Parathyroid adenoma (tissue), 2 donors: Measurements from ENCODE around the gene POM121C.
"Not testable (repeated sequence)": the region's sequence is repeated elsewhere in the genome, so short reads cannot be mapped to it uniquely, and the experiment has no call there.

ENCODE experiments used
- H2AFZ ChIP-seq: fragments of 300-600 bp; sonication (generic); one replicate; pipeline ENCODE4 v1.7.0; 2017; ENCODE audit warnings: antibody characterized with exemption, mild to moderate bottlenecking
- H3K27ac ChIP-seq: fragments of 300-600 bp; sonication (generic); one replicate; pipeline ENCODE4 v1.7.0; 2017
- H3K27me3 ChIP-seq: fragments of 300-600 bp; sonication (generic); one replicate; pipeline ENCODE4 v1.7.0; 2017; ENCODE audit warnings: low read length; ENCODE audit not compliant: control insufficient read depth, insufficient read depth
- H3K36me3 ChIP-seq: fragments of 300-600 bp; sonication (generic); one replicate; pipeline ENCODE4 v1.7.0; 2017; ENCODE audit warnings: low read length; ENCODE audit not compliant: control insufficient read depth, insufficient read depth
- H3K4me1 ChIP-seq: fragments of 300-600 bp; sonication (generic); one replicate; pipeline ENCODE4 v1.7.0; 2017; ENCODE audit warnings: control low read depth
- H3K4me2 ChIP-seq: fragments of 300-600 bp; sonication (generic); one replicate; pipeline ENCODE4 v1.7.0; 2017; ENCODE audit warnings: low read length
- H3K4me3 ChIP-seq: fragments of 300-600 bp; sonication (generic); one replicate; pipeline ENCODE4 v1.7.0; 2017; ENCODE audit warnings: low read depth, low read length
- H3K79me2 ChIP-seq: fragments of 300-600 bp; sonication (generic); one replicate; pipeline ENCODE4 v1.7.0; 2017; ENCODE audit warnings: control low read depth
- H3K9ac ChIP-seq: fragments of 300-600 bp; sonication (generic); one replicate; pipeline ENCODE4 v1.7.0; 2017; ENCODE audit warnings: mild to moderate bottlenecking
- H3K9me3 ChIP-seq: fragments of 300-600 bp; sonication (generic); one replicate; pipeline ENCODE4 v1.7.0; 2017; ENCODE audit warnings: low read length; ENCODE audit not compliant: control insufficient read depth
- TF ChIP-seq, protein P1 (sequence below): fragments of 300-600 bp; sonication (generic); IDR thresholded peaks from one replicate; pipeline ENCODE4 v1.7.0; 2017; ENCODE audit warnings: antibody characterized with exemption, mild to moderate bottlenecking
- donor health status: primary hyperparathyroidism.

Gene POM121C

GRCh38 chr7:75452494-75452955 is 33.6 kb downstream of the POM121C start:
- H3K4me3 ChIP-seq, H3K4me1 ChIP-seq, H2AFZ ChIP-seq, H3K27me3 ChIP-seq, H3K36me3 ChIP-seq, H3K4me2 ChIP-seq, H3K9ac ChIP-seq, H3K79me2 ChIP-seq, H3K9me3 ChIP-seq, H3K27ac ChIP-seq: not testable (repeated sequence)
- TF ChIP-seq, protein P1, sequence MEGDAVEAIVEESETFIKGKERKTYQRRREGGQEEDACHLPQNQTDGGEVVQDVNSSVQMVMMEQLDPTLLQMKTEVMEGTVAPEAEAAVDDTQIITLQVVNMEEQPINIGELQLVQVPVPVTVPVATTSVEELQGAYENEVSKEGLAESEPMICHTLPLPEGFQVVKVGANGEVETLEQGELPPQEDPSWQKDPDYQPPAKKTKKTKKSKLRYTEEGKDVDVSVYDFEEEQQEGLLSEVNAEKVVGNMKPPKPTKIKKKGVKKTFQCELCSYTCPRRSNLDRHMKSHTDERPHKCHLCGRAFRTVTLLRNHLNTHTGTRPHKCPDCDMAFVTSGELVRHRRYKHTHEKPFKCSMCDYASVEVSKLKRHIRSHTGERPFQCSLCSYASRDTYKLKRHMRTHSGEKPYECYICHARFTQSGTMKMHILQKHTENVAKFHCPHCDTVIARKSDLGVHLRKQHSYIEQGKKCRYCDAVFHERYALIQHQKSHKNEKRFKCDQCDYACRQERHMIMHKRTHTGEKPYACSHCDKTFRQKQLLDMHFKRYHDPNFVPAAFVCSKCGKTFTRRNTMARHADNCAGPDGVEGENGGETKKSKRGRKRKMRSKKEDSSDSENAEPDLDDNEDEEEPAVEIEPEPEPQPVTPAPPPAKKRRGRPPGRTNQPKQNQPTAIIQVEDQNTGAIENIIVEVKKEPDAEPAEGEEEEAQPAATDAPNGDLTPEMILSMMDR, result peak; percentile 41

GRCh38 chr7:75449946-75450345 is 36.2 kb downstream of the POM121C start:
- not testable (repeated sequence) for H3K79me2 ChIP-seq, H3K4me3 ChIP-seq, H3K27ac ChIP-seq, H3K36me3 ChIP-seq, H3K27me3 ChIP-seq, H3K9me3 ChIP-seq, H2AFZ ChIP-seq, H3K9ac ChIP-seq, H3K4me2 ChIP-seq, H3K4me1 ChIP-seq

DNA sequence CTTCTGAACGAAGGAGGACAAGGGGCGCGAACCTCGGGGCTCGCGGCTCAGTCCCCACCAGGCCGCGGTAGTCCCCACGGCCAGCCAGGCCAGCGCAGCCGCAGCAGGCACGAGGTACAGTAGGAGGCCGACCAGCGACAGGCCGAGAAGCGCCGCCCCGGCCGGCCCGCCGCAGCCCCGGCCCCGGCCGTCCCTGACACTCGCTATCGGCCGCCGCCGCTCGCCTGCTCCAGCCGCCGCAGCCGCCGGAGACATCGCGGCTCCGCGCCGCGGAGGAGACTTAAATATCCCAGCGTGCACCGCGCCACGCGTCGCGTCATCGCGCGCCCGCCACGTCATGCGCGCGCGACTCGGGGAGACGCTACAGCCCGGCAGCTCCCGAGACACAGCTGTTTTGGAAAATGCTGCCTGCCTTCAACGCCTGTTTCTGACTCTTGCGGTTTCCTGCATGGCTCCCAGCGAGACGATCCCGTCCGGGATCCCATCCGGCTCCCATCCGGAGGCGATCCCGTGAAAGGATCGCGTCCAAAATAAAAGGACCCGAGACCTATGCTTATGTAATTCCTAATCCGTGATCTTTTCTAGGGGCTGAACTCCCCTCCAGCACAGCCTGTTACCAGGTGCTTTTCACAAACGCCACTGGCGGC is 43.5 kb downstream of the POM121C start:
- peak overlapping the region; percentile 67 for H3K9ac ChIP-seq
- H3K4me2 ChIP-seq, result peak overlapping the region; percentile 44
- H3K27ac ChIP-seq, result peak overlapping the region; percentile 83
- not testable (repeated sequence) for H3K27me3 ChIP-seq, H3K36me3 ChIP-seq, H3K4me1 ChIP-seq, H3K9me3 ChIP-seq, H3K79me2 ChIP-seq
- H2AFZ ChIP-seq, result peak overlapping the region; percentile 83
- peak overlapping the region; percentile 49 for H3K4me3 ChIP-seq

GRCh38 chr7:75442101-75442464 is 44.0 kb downstream of the POM121C start:
- H3K27ac ChIP-seq, result not testable (repeated sequence)

GRCh38 chr7:75439000-75439399 is 47.1 kb downstream of the POM121C start:
- not testable (repeated sequence) for H3K4me2 ChIP-seq, H3K4me3 ChIP-seq, H3K27ac ChIP-seq, H3K4me1 ChIP-seq, H3K9ac ChIP-seq, H3K9me3 ChIP-seq, H3K79me2 ChIP-seq, H3K36me3 ChIP-seq, H3K27me3 ChIP-seq, H2AFZ ChIP-seq

More at GRCh38 chr7:75442101-75442464, 44.0 kb downstream of the POM121C start:
- H2AFZ ChIP-seq, H3K36me3 ChIP-seq, H3K9me3 ChIP-seq, H3K4me3 ChIP-seq, H3K27me3 ChIP-seq, H3K4me1 ChIP-seq, H3K79me2 ChIP-seq, H3K4me2 ChIP-seq, H3K9ac ChIP-seq: not testable (repeated sequence)

GRCh38 chr7:75423481-75423880 is 62.6 kb downstream of the POM121C start:
- H2AFZ ChIP-seq, H3K79me2 ChIP-seq, H3K4me3 ChIP-seq, H3K27me3 ChIP-seq, H3K27ac ChIP-seq, H3K4me1 ChIP-seq, H3K4me2 ChIP-seq, H3K9ac ChIP-seq, H3K9me3 ChIP-seq, H3K36me3 ChIP-seq: not testable (repeated sequence)

GRCh38 chr7:75421798-75422710 is 64.0 kb downstream of the POM121C start:
- H3K27ac ChIP-seq, H3K27me3 ChIP-seq, H3K4me1 ChIP-seq, H2AFZ ChIP-seq, H3K4me3 ChIP-seq, H3K36me3 ChIP-seq, H3K9ac ChIP-seq, H3K9me3 ChIP-seq, H3K4me2 ChIP-seq, H3K79me2 ChIP-seq: not testable (repeated sequence)

- H2AFZ ChIP-seq, H3K36me3 ChIP-seq, H3K4me3 ChIP-seq, H3K27me3 ChIP-seq, H3K4me2 ChIP-seq, H3K27ac ChIP-seq, H3K9me3 ChIP-seq, H3K79me2 ChIP-seq, H3K9ac ChIP-seq, H3K4me1 ChIP-seq: not testable (repeated sequence)
These were observed 65.9 kb downstream of the POM121C start for GRCh38 chr7:75420152-75420551.

GRCh38 chr7:75419693-75420092 is 66.4 kb downstream of the POM121C start:
- not testable (repeated sequence) for H3K9ac ChIP-seq, H2AFZ ChIP-seq, H3K4me3 ChIP-seq, H3K27me3 ChIP-seq, H3K36me3 ChIP-seq, H3K79me2 ChIP-seq, H3K9me3 ChIP-seq, H3K4me1 ChIP-seq, H3K27ac ChIP-seq, H3K4me2 ChIP-seq

DNA sequence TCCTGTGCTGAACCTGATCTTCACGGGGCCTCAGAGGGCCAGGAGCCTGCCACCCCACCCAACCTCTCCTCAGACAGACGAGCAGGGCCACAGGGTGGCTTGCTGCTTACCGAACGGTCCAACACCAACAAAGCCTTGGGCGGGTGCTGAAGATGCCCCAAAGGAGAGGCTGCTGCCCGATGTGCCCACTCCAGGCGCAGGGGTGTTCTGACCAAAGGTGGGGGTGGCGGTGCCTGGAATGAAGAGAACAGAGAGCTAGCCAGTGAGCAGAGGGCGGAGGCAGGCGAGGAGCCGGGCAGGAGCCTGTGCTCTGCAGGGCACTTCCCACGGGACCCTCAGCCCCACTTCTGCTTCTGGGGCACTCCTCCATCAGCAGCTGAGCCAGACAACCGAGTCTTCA is 66.9 kb downstream of the POM121C start:
- not testable (repeated sequence) for H3K36me3 ChIP-seq, H3K4me3 ChIP-seq, H2AFZ ChIP-seq, H3K4me2 ChIP-seq, H3K9me3 ChIP-seq, H3K79me2 ChIP-seq, H3K4me1 ChIP-seq, H3K27me3 ChIP-seq, H3K27ac ChIP-seq, H3K9ac ChIP-seq
